Upper lobe of left lung (tissue), 6 donors: ENCODE measurements around the gene APOB. TPM values are rescaled to one million over a fixed set of nuclear protein-coding genes. Genes with fewer than 3 reads are reported as not detected.

Source experiments
- ATAC-seq, 2 donors: fragments of 200-7000 bp; cut with Tn5 transposase; one replicate each; pipeline ENCODE4 v1.9.1; 2022; ENCODE audit warnings: mild to moderate bottlenecking in 2 of 2, moderate library complexity in 2 of 2; ENCODE audit not compliant: low FRiP score in 2 of 2
- DNase-seq, 2 donors: peaks; one replicate each; pipeline ENCODE4 v3.0.0-alpha.2; 2019 to 2020
- H3K27ac ChIP-seq, 4 donors: fragments of 200-600 bp; sonication (generic); one replicate each; pipeline ENCODE4 v1.5.1; 2016 to 2019
- H3K27me3 ChIP-seq, 4 donors: fragments of 200-600 bp; sonication (generic); one replicate each; pipeline ENCODE4 v1.5.1; 2017 to 2019
- H3K36me3 ChIP-seq, 4 donors: fragments of 200-600 bp; sonication (generic); one replicate each; pipeline ENCODE4 v1.5.1; 2016 to 2019
- H3K4me1 ChIP-seq, 4 donors: fragments of 200-600 bp; sonication (generic); one replicate each; pipeline ENCODE4 v1.5.1; 2018 to 2019
- H3K4me3 ChIP-seq, 4 donors: fragments of 200-600 bp; sonication (generic); one replicate each; pipeline ENCODE4 v1.5.1; 2017 to 2019; ENCODE audit warnings: mild to moderate bottlenecking in 2 of 4, moderate library complexity in 1 of 4
- H3K9me3 ChIP-seq, 4 donors: fragments of 200-600 bp; sonication (generic); one replicate each; pipeline ENCODE4 v1.5.1; 2018 to 2019
- CTCF ChIP-seq, 6 experiments: fragments of 450-650 bp in 4 of 6; fragments of 200-600 bp in 2 of 6; sonication (generic) in 2 of 6; IDR thresholded peaks; one replicate each; pipeline ENCODE4 v1.5.1; 2016 to 2019; ENCODE audit warnings: antibody characterized with exemption in 6 of 6
- EP300 ChIP-seq, 4 donors: sonication (generic); formaldehyde crosslinking; IDR thresholded peaks; one replicate each; pipeline ENCODE4 v1.5.1; 2017; ENCODE audit warnings: antibody characterized with exemption in 4 of 4, control low read depth in 2 of 4
- POLR2A ChIP-seq, 4 donors: fragments of 450-650 bp; IDR thresholded peaks; one replicate each; pipeline ENCODE4 v1.5.1; 2016 to 2017; ENCODE audit warnings: antibody characterized with exemption in 4 of 4, mild to moderate bottlenecking in 2 of 4
- POLR2AphosphoS5 ChIP-seq, 2 donors: sonication (generic); formaldehyde crosslinking; IDR thresholded peaks; one replicate each; pipeline ENCODE4 v1.5.1; 2017; ENCODE audit warnings: antibody characterized with exemption in 2 of 2
- WGBS, 2 donors: methylation state at CpG; one replicate each; pipeline ENCODE4 v1.1.5; 2017 to 2018; 5-methylcytosine and 5-hydroxymethylcytosine counted together
- total RNA-seq, 6 donors: library from RNA; depleted of rRNA in 4 of 6; stranded (reverse); fragments of >200 nt in 4 of 6; gene quantifications; one replicate each; pipeline versions ENCODE4 v1.1.0 to v1.2.1, GENCODE V29; 2016 to 2021
- donor health status: DM: no; HTN: no; CAD: no; lungs with moderate emphysema.
- donor health status: DM: no; HTN: yes; CAD: no; lungs with severe emphysema.

Gene APOB
- total RNA-seq, 6 donors from 2014 or later = under 0.01 to 2.1 (median 0.60) TPM

- 66 to 80% methylated on average over 2 of the region's 2 CpGs for WGBS, 2 donors
- Histone ChIP-seq H3K27ac (no peak overlapping the region), H3K9me3 (no peaks in the 10 kb centered on the region), H3K36me3 (no peaks in the 10 kb centered on the region), H3K4me1 (no peaks in the 10 kb centered on the region), H3K4me3 (no peak overlapping the region), H3K27me3 (no peaks in the 10 kb centered on the region)
- ATAC-seq (no peak), DNase-seq (no peak)
- TF ChIP-seq EP300 (IDR thresholded peaks at IDR 0.05) (no peak), POLR2A (IDR thresholded peaks at IDR 0.05) (no peak), POLR2AphosphoS5 (IDR thresholded peaks at IDR 0.05) (no peak), CTCF (IDR thresholded peaks at IDR 0.05) (no peak)
Observed at GRCh38 chr2:21009662-21010225, 34.1 kb downstream of the APOB start.

- Histone ChIP-seq H3K36me3 (no peaks in the 10 kb centered on the region), H3K9me3 (no peaks in the 10 kb centered on the region), H3K4me1 (no peaks in the 10 kb centered on the region), H3K27me3 (no peaks in the 10 kb centered on the region), H3K27ac (no peak overlapping the region), H3K4me3 (no peak overlapping the region)
- TF ChIP-seq CTCF (IDR thresholded peaks at IDR 0.05) (no peak), POLR2AphosphoS5 (IDR thresholded peaks at IDR 0.05) (no peak), POLR2A (IDR thresholded peaks at IDR 0.05) (no peak), EP300 (IDR thresholded peaks at IDR 0.05) (no peak)
- ATAC-seq = no peak
- no peak for DNase-seq
- 91% methylated on average over 7 of the region's 7 CpGs for WGBS, 2 donors
Observed at GRCh38 chr2:21008790-21009661, 34.8 kb downstream of the APOB start.

GRCh38 chr2:21008014-21008789 lies 35.7 kb downstream of the APOB start:
- WGBS, 2 donors = 90 to 92% methylated on average over 9 of the region's 9 CpGs
- no peaks in the 10 kb centered on the region for H3K27me3 ChIP-seq
- H3K27ac ChIP-seq = no peak overlapping the region
- H3K36me3 ChIP-seq = no peaks in the 10 kb centered on the region
- ATAC-seq (no peak), DNase-seq (no peak)
- TF ChIP-seq CTCF (IDR thresholded peaks at IDR 0.05) (no peak), POLR2AphosphoS5 (IDR thresholded peaks at IDR 0.05) (no peak), POLR2A (IDR thresholded peaks at IDR 0.05) (no peak), EP300 (IDR thresholded peaks at IDR 0.05) (no peak)
- H3K4me3 ChIP-seq = no peak overlapping the region
- no peaks in the 10 kb centered on the region for H3K4me1 ChIP-seq
- no peaks in the 10 kb centered on the region for H3K9me3 ChIP-seq

GRCh38 chr2:21007129-21008013 lies 36.5 kb downstream of the APOB start:
- H3K27me3 ChIP-seq = no peaks in the 10 kb centered on the region
- no peak for ATAC-seq
- no peak overlapping the region for H3K4me3 ChIP-seq
- no peak for DNase-seq
- no peaks in the 10 kb centered on the region for H3K9me3 ChIP-seq
- no peaks in the 10 kb centered on the region for H3K36me3 ChIP-seq
- no peaks in the 10 kb centered on the region for H3K4me1 ChIP-seq
- TF ChIP-seq CTCF (IDR thresholded peaks at IDR 0.05) = no peak
- no peak for TF ChIP-seq POLR2AphosphoS5 (IDR thresholded peaks at IDR 0.05)
- no peak for TF ChIP-seq EP300 (IDR thresholded peaks at IDR 0.05)
- 67 to 72% methylated on average over 8 of the region's 8 CpGs for WGBS, 2 donors
- no peak overlapping the region for H3K27ac ChIP-seq
